Breast epithelium (tissue), 3 donors: ENCODE data around the gene MDK.

Experiments used
- POLR2A ChIP-seq: fragments of 450-650 bp; IDR thresholded peaks from one replicate; pipeline ENCODE4 v1.6.1; 2016; ENCODE audit warnings: antibody characterized with exemption, mild to moderate bottlenecking, moderate library complexity
- TF ChIP-seq, protein P1 (sequence below), 3 donors: fragments of 450-650 bp; IDR thresholded peaks; one replicate each; pipeline ENCODE4 v1.5.1; 2016 to 2017; ENCODE audit warnings: antibody characterized with exemption in 3 of 3, mild to moderate bottlenecking in 3 of 3, moderate library complexity in 3 of 3

DNA sequence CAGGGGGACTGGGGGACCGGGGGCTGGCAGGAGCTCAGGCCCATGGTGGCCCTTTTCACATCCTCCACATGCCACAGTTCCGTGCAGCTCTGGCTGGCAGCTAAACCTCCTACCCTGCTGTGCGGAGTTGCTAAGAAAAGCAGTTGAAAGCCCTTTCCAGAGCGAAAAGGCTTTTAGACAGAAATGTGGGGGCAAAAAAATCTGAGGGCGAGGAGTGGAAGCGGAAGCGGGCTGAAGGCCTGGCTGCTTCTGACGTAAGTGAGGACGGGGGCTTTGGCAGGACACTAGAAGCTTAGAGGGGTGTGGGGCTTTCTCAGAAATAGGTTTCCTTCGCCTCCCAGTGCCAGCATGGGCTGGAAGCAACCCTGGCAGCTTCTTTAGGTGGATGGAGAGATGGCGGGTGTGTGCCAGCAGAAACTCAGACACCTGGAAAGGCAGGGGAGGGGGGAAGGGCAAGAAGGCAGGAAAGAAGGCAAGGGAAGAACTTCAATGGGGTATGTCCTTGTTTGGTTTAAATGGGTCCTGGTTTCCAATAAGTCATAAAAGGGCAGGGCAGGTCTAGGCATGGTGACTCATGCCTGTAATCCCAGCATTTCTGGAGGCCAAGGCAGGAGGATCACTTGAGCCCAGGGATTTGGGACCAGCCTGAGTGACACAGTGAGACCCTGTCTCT is 45.4 kb upstream of the MDK start:
- TF ChIP-seq POLR2A: no peak
- TF ChIP-seq, protein P1, sequence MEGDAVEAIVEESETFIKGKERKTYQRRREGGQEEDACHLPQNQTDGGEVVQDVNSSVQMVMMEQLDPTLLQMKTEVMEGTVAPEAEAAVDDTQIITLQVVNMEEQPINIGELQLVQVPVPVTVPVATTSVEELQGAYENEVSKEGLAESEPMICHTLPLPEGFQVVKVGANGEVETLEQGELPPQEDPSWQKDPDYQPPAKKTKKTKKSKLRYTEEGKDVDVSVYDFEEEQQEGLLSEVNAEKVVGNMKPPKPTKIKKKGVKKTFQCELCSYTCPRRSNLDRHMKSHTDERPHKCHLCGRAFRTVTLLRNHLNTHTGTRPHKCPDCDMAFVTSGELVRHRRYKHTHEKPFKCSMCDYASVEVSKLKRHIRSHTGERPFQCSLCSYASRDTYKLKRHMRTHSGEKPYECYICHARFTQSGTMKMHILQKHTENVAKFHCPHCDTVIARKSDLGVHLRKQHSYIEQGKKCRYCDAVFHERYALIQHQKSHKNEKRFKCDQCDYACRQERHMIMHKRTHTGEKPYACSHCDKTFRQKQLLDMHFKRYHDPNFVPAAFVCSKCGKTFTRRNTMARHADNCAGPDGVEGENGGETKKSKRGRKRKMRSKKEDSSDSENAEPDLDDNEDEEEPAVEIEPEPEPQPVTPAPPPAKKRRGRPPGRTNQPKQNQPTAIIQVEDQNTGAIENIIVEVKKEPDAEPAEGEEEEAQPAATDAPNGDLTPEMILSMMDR (IDR thresholded peaks at IDR 0.05): no peak
